HUES64 (cell line): ENCODE results near the gene SMYD4.
"Not testable (repeated sequence)": the region's sequence is repeated elsewhere in the genome, so short reads cannot be mapped to it uniquely, and the experiment has no call there.

Experiments used
- H3K27ac ChIP-seq: 2 replicates; pipeline ENCODE4 v1.7.0; 2013; ENCODE audit warnings: low read depth, low read length, inconsistent platforms
- H3K27me3 ChIP-seq: 2 replicates; pipeline ENCODE4 v1.6.1; 2013; ENCODE audit warnings: mild to moderate bottlenecking, low read length; ENCODE audit not compliant: insufficient read depth
- H3K36me3 ChIP-seq: 2 replicates; pipeline ENCODE4 v1.6.1; 2013; ENCODE audit warnings: mild to moderate bottlenecking, low read length; ENCODE audit not compliant: insufficient read depth
- H3K4me1 ChIP-seq: 2 replicates; pipeline ENCODE4 v1.6.1; 2013; ENCODE audit warnings: mild to moderate bottlenecking, low read length, moderate library complexity; ENCODE audit not compliant: insufficient read depth
- H3K4me3 ChIP-seq: 2 replicates; pipeline ENCODE4 v1.5.1; 2013; ENCODE audit warnings: mild to moderate bottlenecking, low read length, moderate library complexity
- H3K9ac ChIP-seq: 2 replicates; pipeline ENCODE4 v1.6.1; 2013; ENCODE audit warnings: mild to moderate bottlenecking, low read depth, low read length
- H3K9me3 ChIP-seq: 2 replicates; pipeline ENCODE4 v1.6.1; 2013; ENCODE audit warnings: low read depth, low read length; ENCODE audit not compliant: insufficient read depth
- WGBS: fragments of 150-250, 120-280 bp; methylation state at CpG from one replicate; pipeline ENCODE4 v1.1.7; 2013; ENCODE audit warnings: missing lambda C conversion rate; 5-methylcytosine and 5-hydroxymethylcytosine counted together

SMYD4 gene

DNA sequence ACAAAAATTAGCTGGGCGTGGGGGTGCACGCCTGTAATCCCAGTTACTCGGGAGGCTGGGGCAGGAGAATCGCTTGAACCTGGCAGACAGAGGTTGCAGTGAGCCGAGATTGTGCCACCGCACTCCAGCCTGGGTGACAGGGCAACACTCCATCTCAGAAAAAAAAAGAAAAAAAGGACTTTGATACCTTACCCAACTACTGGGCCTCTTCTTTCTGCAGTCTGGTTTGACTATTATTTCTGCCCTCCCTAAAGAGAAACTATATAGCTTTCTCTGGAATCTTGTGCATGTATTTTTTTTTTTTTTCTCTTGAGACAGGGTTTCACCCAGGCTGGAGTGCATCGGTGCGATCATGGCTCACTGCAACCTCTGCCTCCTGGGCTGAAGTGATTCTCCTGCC is 31.9 kb downstream of the SMYD4 start:
- 96% methylated on average over 8 of the region's 8 CpGs for WGBS
- not testable (repeated sequence) for H3K4me1 ChIP-seq, H3K27me3 ChIP-seq, H3K4me3 ChIP-seq, H3K9ac ChIP-seq, H3K27ac ChIP-seq, H3K9me3 ChIP-seq
- H3K36me3 ChIP-seq, result peaks cover 49% of the 10 kb centered on the region

DNA sequence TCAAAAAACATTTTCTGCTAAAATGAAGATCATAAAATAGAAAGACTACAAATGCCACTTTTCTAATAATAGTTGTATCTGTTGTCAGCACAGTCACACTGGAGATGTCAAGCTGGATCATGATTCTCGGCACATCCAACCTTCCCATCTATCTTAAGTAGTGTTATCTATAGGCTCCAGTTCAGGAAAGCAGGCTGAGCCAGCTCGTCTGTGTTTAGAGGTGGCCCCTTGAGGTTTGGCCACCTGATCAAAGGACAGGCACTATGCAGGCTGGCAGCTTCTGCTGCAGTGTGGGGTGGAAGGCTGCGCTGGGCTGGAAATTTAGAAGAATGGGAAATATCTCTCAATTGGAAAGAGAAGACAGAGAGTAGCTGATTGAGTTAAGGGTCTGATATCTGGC is 32.4 kb downstream of the SMYD4 start:
- no peaks in the 10 kb centered on the region for H3K27me3 ChIP-seq
- no peaks in the 10 kb centered on the region for H3K9me3 ChIP-seq
- peaks cover 49% of the 10 kb centered on the region for H3K36me3 ChIP-seq
- no peak overlapping the region for H3K9ac ChIP-seq
- no peak overlapping the region for H3K27ac ChIP-seq
- no peak overlapping the region for H3K4me3 ChIP-seq
- H3K4me1 ChIP-seq, result no peaks in the 10 kb centered on the region
- WGBS, result 79% methylated on average over 3 of the region's 3 CpGs

DNA sequence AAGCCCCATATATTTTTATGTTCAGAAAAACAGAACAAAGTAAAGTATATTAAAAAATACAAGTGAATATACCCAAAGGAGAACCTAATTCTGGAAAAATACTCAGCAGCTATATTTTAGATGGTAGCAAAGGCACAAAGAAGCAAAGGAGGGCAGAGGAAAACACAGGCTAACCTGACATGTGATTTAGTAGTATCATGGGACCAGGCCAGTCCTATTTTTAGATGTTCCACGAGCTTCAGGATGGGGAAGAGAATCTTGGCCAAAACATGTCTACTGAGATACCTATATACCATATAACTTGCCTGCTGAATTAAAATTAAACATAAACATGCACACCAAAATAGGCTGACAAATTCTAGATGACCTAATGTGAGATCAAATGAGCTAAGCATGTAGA is 32.9 kb downstream of the SMYD4 start:
- Histone ChIP-seq H3K27me3 (no peaks in the 10 kb centered on the region), H3K27ac (no peak overlapping the region), H3K4me1 (no peaks in the 10 kb centered on the region), H3K9me3 (no peaks in the 10 kb centered on the region), H3K9ac (no peak overlapping the region), H3K4me3 (no peak overlapping the region), H3K36me3 (peaks cover 45% of the 10 kb centered on the region)
- WGBS, result 89% methylated on average over 1 of the region's 1 CpG

DNA sequence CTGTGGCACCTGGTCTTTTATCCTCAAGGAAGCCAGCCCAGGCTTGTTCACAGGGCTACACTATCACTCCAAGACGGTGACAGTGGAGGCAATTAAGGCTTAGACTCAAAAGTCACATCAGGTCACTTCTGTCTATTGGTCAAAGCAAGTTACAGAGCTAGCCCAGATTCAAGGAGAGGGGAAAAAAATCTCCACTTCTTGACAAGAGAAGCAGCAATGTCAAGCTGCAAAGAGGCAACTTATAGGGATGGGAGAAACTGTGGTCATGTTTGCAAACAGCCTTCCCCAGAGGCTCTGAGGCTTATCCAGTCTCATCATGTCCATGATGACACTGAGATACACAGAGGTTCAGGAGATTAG is 36.3 kb downstream of the SMYD4 start:
- H3K9ac ChIP-seq, result no peak overlapping the region
- no peaks in the 10 kb centered on the region for H3K27me3 ChIP-seq
- H3K4me1 ChIP-seq, result no peaks in the 10 kb centered on the region

DNA sequence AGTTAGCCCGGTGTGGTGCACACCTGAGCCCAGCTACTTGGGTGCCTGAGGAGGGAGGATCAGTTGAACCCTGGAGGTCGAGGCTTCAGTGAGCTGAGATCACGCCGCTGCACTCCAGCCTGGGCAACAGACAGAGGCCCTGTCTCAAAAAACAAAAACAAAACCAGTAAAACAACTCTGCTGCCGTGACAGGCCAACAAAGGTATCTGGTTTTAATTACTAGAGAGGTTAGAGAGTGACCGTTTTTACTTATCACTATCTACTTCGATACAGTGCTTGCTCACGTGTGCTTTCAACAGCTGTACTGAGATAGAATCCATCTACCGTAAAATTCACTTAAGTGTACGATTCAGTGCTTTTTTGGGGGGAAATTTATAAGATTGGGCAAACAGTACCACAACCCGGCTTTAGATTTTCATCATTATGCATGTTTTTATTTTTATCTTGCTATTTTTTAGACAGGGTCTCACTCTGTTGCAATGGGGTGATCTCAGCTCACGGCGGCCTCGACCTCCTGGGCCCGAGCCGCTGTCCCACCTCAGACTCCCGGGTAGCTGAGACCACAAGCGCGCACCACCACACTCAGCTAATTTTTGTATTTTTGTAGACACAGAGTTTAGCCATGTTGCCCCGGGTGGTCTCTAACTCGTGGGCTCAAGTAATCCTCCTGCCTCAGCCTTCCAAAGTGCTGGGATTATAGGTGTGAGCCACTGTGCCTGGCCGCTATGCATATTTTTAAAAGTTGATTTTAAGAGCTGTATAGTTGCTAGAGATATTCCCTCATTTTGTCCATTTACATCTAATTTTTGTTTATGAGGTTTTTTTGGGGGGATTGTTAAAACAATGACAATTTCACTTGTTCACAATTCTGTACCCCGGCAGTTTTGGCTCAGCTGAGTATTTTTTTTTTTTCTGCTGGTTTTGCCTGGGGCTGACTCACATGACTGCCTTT is 36.9 kb downstream of the SMYD4 start:
- Histone ChIP-seq H3K36me3 (peaks cover 21% of the 10 kb centered on the region), H3K4me1 (no peaks in the 10 kb centered on the region), H3K27me3 (no peaks in the 10 kb centered on the region), H3K27ac (no peak overlapping the region), H3K9me3 (no peaks in the 10 kb centered on the region), H3K9ac (no peak overlapping the region), H3K4me3 (no peak overlapping the region)
- 87% methylated on average over 23 of the region's 23 CpGs for WGBS

More for the DNA sequence above, 36.3 kb downstream of the SMYD4 start:
- H3K4me3 ChIP-seq, result no peak overlapping the region
- 94% methylated on average over 1 of the region's 1 CpG for WGBS
- no peak overlapping the region for H3K27ac ChIP-seq
- peaks cover 25% of the 10 kb centered on the region for H3K36me3 ChIP-seq
- no peaks in the 10 kb centered on the region for H3K9me3 ChIP-seq

DNA sequence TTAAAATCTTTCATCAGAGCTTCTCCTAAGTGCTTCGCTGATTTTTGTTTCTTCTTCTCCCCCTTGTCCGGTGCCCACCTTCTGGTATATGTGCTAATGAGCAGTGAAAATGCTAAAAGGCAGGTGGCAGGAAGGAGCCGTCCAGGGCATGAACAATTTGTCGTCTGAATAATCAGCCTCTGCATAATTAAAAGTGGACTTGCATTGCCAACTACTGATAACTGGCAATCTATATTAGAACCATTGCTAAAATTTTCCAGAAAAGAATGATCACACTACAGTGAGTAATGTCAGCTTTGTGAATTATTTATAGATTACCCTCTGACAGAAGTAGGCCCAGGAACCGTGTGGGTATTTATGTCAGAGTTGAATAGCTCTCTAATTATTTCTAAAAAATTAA is 39.8 kb downstream of the SMYD4 start:
- Histone ChIP-seq H3K27me3 (no peaks in the 10 kb centered on the region), H3K4me1 (no peaks in the 10 kb centered on the region), H3K4me3 (no peak overlapping the region), H3K9me3 (no peaks in the 10 kb centered on the region), H3K27ac (no peak overlapping the region), H3K36me3 (peaks cover 35% of the 10 kb centered on the region), H3K9ac (no peak overlapping the region)
- WGBS, result 75% methylated on average over 4 of the region's 5 CpGs

DNA sequence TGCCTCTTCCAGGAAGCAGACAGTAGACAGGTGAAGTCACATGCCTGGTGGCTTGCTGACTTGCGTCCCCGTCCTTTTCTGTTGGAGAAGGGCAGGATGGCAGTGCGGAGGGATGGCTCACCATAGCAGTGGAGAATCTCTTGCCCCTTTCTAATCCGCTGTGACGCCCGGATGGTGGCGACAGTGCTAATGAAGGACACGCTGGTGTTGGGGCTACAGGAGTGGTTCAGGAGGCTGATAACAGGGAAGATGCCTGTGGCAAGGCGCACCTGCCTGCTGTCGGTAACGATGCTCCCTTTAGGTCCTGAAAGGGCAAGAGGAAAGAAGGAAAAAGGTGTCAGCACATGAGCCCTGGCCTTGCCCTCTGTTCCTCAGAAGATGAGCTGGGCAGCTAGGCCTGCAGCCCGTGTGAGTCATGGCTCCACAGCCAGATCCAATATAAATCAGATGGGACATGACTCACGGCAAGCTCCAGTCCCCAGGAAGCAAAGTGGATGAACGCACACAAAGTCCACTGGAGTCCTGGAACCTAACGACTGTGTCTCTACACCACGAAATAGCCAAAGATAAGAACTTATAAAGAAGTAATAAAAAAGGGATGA is 42.3 kb downstream of the SMYD4 start:
- Histone ChIP-seq H3K27me3 (no peaks in the 10 kb centered on the region), H3K9me3 (no peaks in the 10 kb centered on the region), H3K9ac (no peak overlapping the region), H3K27ac (no peak overlapping the region), H3K4me3 (no peak overlapping the region), H3K4me1 (no peaks in the 10 kb centered on the region), H3K36me3 (peaks cover 48% of the 10 kb centered on the region)
- 94% methylated on average over 16 of the region's 16 CpGs for WGBS

DNA sequence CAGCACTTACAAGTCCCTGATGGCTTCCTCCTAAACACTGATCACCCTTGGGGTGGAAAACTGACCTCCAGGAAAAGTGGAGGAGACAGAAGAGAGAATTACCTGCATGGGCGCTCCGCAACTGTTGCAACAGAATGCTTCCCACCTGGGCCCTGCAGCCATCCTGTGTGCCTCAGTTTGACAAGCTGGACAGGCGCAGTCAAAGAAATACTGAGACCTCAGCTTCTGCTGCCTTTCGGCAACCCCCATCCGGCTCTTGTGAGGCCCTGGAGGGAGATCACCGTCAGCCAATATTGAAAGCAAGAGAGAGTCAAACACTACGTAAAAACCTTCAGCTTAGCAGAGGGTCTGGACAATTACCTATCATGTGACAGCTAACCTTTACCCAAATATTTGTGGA is 43.0 kb downstream of the SMYD4 start:
- WGBS, result 97% methylated on average over 7 of the region's 7 CpGs
- H3K9ac ChIP-seq, result no peak overlapping the region
- H3K27ac ChIP-seq, result no peak overlapping the region
- no peaks in the 10 kb centered on the region for H3K4me1 ChIP-seq
- H3K27me3 ChIP-seq, result no peaks in the 10 kb centered on the region
- no peaks in the 10 kb centered on the region for H3K9me3 ChIP-seq
- H3K36me3 ChIP-seq, result peaks cover 53% of the 10 kb centered on the region
- no peak overlapping the region for H3K4me3 ChIP-seq

DNA sequence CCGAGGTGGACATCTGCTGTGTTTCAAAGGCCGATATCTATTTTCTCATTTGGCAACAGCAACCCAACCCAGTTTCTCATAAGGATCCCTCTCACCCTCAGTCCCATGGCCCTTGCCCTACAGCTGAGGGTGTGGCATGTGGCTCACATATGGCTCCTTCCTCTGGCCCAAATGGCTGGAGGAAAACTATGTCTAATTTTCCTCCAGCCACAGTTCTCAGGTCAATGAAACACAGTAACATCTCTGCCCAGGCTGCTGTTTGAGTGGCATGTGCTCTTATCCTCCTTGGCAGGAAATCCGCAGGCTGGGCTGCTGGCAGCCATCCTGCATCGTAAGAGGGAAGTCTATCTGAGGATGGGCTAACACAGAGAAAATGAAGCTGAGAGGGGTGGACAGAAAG is 43.8 kb downstream of the SMYD4 start:
- 95% methylated on average over 4 of the region's 4 CpGs for WGBS
- H3K27ac ChIP-seq, result no peak overlapping the region
- no peaks in the 10 kb centered on the region for H3K9me3 ChIP-seq
- H3K4me1 ChIP-seq, result no peaks in the 10 kb centered on the region
- no peak overlapping the region for H3K4me3 ChIP-seq
- H3K36me3 ChIP-seq, result peaks cover 61% of the 10 kb centered on the region
- H3K27me3 ChIP-seq, result no peaks in the 10 kb centered on the region
- no peak overlapping the region for H3K9ac ChIP-seq

DNA sequence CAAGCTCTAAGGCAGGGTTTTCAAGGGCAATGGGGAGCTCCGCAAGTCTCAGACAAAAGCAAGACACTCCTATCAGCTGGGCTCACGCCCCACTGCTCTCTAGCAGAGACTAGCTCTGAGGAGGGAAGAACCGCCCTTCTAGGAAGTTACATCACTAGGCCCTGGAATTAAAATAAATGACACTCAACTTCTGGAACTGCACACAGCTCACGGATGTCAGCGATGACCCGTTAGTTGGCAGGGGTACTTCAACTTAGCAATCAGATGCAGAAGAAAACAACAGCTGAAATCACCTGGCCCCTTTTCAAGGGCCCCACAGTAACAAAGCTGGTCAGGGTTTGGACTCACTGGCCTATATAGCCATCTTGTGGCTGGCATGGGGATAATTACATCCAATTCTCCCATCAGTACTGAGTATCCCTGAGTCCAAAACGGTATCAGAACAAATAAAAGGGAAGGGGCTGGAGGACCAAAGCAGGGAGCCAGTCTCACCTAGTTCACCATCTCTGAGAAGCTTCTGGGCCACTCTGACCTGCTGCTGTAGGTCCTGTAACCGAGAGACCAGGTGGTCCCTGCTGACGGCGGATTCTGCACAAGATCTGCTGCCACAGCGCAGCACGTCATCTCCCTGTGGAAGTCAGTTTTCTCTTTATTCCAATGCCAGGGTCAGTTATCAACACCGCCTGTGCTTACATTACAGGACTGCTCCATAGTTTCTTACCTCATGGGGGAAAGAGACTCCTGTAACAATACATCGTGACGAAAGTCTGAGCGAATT is 45.7 kb downstream of the SMYD4 start:
- Histone ChIP-seq H3K9ac (no peak overlapping the region), H3K27ac (no peak overlapping the region), H3K27me3 (no peaks in the 10 kb centered on the region), H3K4me1 (no peaks in the 10 kb centered on the region), H3K36me3 (peaks cover 73% of the 10 kb centered on the region), H3K9me3 (no peaks in the 10 kb centered on the region), H3K4me3 (no peak overlapping the region)
- WGBS, result 85% methylated on average over 16 of the region's 16 CpGs

DNA sequence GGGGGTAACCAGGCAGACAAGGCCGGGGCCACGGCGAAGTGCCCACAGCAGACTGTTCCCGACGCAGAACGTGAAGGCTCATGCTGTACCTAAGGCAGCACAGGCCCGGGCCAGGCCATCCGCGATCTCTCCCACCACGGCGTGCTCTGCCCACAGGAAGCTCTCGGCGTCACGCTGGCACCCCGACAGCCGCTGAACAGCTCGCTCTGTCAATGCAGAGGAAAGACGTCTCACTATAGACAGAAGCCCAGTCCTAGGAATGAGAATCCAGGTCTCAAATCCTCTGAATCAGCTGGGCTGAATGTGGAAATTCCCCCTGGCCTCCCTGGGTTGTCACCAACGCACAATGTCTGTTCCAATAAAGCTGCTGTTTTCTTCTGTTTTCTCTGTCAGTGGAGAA is 46.4 kb downstream of the SMYD4 start:
- Histone ChIP-seq H3K36me3 (peaks cover 80% of the 10 kb centered on the region), H3K27ac (no peak overlapping the region)

More for the DNA sequence above, 46.4 kb downstream of the SMYD4 start:
- 91% methylated on average over 19 of the region's 19 CpGs for WGBS
- H3K27me3 ChIP-seq, result no peaks in the 10 kb centered on the region
- H3K9ac ChIP-seq, result no peak overlapping the region
- H3K4me1 ChIP-seq, result no peaks in the 10 kb centered on the region
- no peak overlapping the region for H3K4me3 ChIP-seq
- H3K9me3 ChIP-seq, result no peaks in the 10 kb centered on the region
